Naive thymus-derived CD4-positive, alpha-beta T cell (primary cell): ENCODE measurements around the gene OR2T4. TPM values are rescaled to one million over a fixed set of nuclear protein-coding genes. Genes with fewer than 3 reads are reported as not detected.

ENCODE experiments used
- ATAC-seq: fragments of 150-1000 bp; cut with Tn5 transposase; 2 replicates; pipeline ENCODE4 v1.10.0; 2021; ENCODE audit warnings: mild to moderate bottlenecking, moderate library complexity
- CTCF ChIA-PET: fragments of 350-600 bp; sonication (Branson Sonifier 250); formaldehyde crosslinking; loops from one replicate; lab custom pipeline; 2021; ENCODE audit warnings: antibody characterized with exemption; lab: Charles Lee
- POLR2A ChIA-PET: fragments of 350-600 bp; sonication (Branson Sonifier 250); formaldehyde crosslinking; loops from one replicate; lab custom pipeline; 2021; ENCODE audit warnings: antibody characterized with exemption, inconsistent platforms; lab: Charles Lee
- DNase-seq, 9 donors: peaks; one replicate each; pipeline versions ENCODE4 v3.0.0 to v3.0.0-alpha.2; 2020 to 2022; ENCODE audit warnings: mixed read lengths in 1 of 9
- H3K27ac ChIP-seq: one replicate; pipeline ENCODE4 v1.7.0; 2013; ENCODE audit warnings: mild to moderate bottlenecking, low read depth, low read length, moderate library complexity
- H3K27me3 ChIP-seq, 2 donors: one replicate each; pipeline ENCODE4 v1.7.0; 2013; ENCODE audit warnings: low read length in 2 of 2, mild to moderate bottlenecking in 2 of 2, moderate library complexity in 2 of 2; ENCODE audit not compliant: control insufficient read depth in 2 of 2, insufficient read depth in 2 of 2
- H3K36me3 ChIP-seq, 3 experiments: 1 replicate in 2 of 3; 2 replicates in 1 of 3; pipeline ENCODE4 v1.7.0; 2013; ENCODE audit warnings: low read length in 3 of 3, mild to moderate bottlenecking in 3 of 3, moderate library complexity in 1 of 3; ENCODE audit not compliant: insufficient read depth in 3 of 3, control insufficient read depth in 2 of 3
- H3K4me1 ChIP-seq, 2 donors: one replicate each; pipeline ENCODE4 v1.7.0; 2013; ENCODE audit warnings: low read length in 2 of 2, mild to moderate bottlenecking in 2 of 2, moderate library complexity in 1 of 2; ENCODE audit not compliant: control insufficient read depth in 2 of 2, insufficient read depth in 2 of 2
- H3K4me3 ChIP-seq: 2 replicates; pipeline ENCODE4 v1.7.0; 2013; ENCODE audit warnings: mild to moderate bottlenecking, low read length
- H3K9me3 ChIP-seq, 3 experiments: 1 replicate in 2 of 3; 2 replicates in 1 of 3; pipeline ENCODE4 v1.7.0; 2013; ENCODE audit warnings: low read length in 3 of 3; ENCODE audit not compliant: control insufficient read depth in 2 of 3
- H3K27ac Mint-ChIP-seq, 9 donors: one replicate each; pipeline ENCODE4 v1.8.0; 2020 to 2022; ENCODE audit warnings: mixed read lengths in 9 of 9, mild to moderate bottlenecking in 8 of 9, moderate library complexity in 5 of 9, inconsistent platforms in 2 of 9
- H3K27me3 Mint-ChIP-seq, 5 donors: one replicate each; pipeline ENCODE4 v1.8.0; 2021 to 2022; ENCODE audit warnings: mixed read lengths in 5 of 5, mild to moderate bottlenecking in 1 of 5
- H3K36me3 Mint-ChIP-seq, 5 donors: one replicate each; pipeline ENCODE4 v1.8.0; 2020 to 2022; ENCODE audit warnings: mixed read lengths in 5 of 5, mild to moderate bottlenecking in 3 of 5, inconsistent platforms in 1 of 5
- H3K4me1 Mint-ChIP-seq, 7 donors: one replicate each; pipeline ENCODE4 v1.8.0; 2020 to 2022; ENCODE audit warnings: mixed read lengths in 7 of 7, mild to moderate bottlenecking in 3 of 7, inconsistent platforms in 1 of 7
- H3K4me3 Mint-ChIP-seq, 10 donors: one replicate each; pipeline ENCODE4 v1.8.0; 2020 to 2022; ENCODE audit warnings: mild to moderate bottlenecking in 10 of 10, mixed read lengths in 10 of 10, moderate library complexity in 6 of 10, inconsistent platforms in 2 of 10
- H3K9me3 Mint-ChIP-seq, 11 donors: one replicate each; pipeline ENCODE4 v1.8.0; 2020 to 2022; ENCODE audit warnings: mixed read lengths in 11 of 11, mild to moderate bottlenecking in 4 of 11, inconsistent platforms in 1 of 11, moderate library complexity in 1 of 11
- intact Hi-C, 2 donors: fragments of 100-400 bp; cut with micrococcal nuclease; formaldehyde crosslinking; loops; one replicate each; pipeline ENCODE4 v1.15.1; 2023
- polyA plus RNA-seq, 2 donors: library from polyadenylated mRNA; unstranded; fragments of 300-500 nt; fragmentation: Illumina TruSeq; gene quantifications; one replicate each; pipeline ENCODE4 v1.2.3, GENCODE V29; 2021
- total RNA-seq, 6 experiments: library from RNA in 5 of 6; stranded (reverse) in 5 of 6; gene quantifications; 1 replicate in 5 of 6; 2 replicates in 1 of 6; pipeline ENCODE4 v1.2.3 and lab custom pipeline; 2021 to 2026

The OR2T4 gene
- total and polyA plus RNA-seq, 7 experiments from 2014 or later = not detected

DNA sequence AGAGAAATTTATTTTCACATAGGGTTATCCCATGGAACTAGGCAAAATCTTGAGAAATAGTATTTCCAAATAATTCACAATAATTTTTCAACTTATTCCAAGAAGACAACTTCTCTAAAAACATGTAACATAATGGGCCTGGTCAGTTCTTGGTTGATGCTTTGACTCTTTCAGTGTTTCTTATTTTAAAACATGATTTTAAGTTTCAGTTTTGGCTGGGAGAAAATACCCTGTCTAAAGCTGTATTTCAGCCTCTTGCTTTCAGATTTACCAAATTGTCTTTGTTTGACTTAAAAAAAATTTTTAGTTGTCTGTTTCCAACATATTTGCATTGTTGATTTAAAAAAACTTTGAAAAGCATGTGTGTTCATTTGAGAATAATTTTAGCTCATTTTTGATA, 5.1 kb downstream of the OR2T4 start:
- H3K27me3 Mint-ChIP-seq = peaks cover 0 to 32% (median 14%) of the 10 kb centered on the region in 5 donors
- DNase-seq = no peak
- Histone ChIP-seq H3K4me1 (no peaks in the 10 kb centered on the region), H3K36me3 (no peaks in the 10 kb centered on the region), H3K9me3 (no peaks in the 10 kb centered on the region), H3K27me3 (no peaks in the 10 kb centered on the region), H3K4me3 (no peak overlapping the region), H3K27ac (no peak overlapping the region)
- peaks cover 0 to 7% (median 0%) of the 10 kb centered on the region in 11 donors for H3K9me3 Mint-ChIP-seq
- POLR2A ChIA-PET = no interaction called here
- intact Hi-C loops = no loop called here
- no peak for ATAC-seq
- no peak overlapping the region for H3K27ac Mint-ChIP-seq
- H3K4me1 Mint-ChIP-seq = no peaks in the 10 kb centered on the region
- no peak overlapping the region for H3K4me3 Mint-ChIP-seq
- peaks cover 0 to 3% (median 0%) of the 10 kb centered on the region in 5 donors for H3K36me3 Mint-ChIP-seq
- CTCF ChIA-PET = no interaction called here

- peaks cover 0 to 1% (median 0%) of the 10 kb centered on the region in 11 donors for H3K9me3 Mint-ChIP-seq
- peaks cover 0 to 4% (median 0%) of the 10 kb centered on the region in 5 donors for H3K27me3 Mint-ChIP-seq
- H3K4me3 Mint-ChIP-seq = peak overlapping the region in 2 of 10 donors; percentile 1 to 17
- no peak overlapping the region for H3K27ac ChIP-seq
- no peaks in the 10 kb centered on the region for H3K9me3 ChIP-seq
- H3K4me1 Mint-ChIP-seq = peaks cover 0 to 13% (median 11%) of the 10 kb centered on the region in 7 donors
- H3K36me3 ChIP-seq = no peaks in the 10 kb centered on the region
- POLR2A ChIA-PET = interaction anchor here (0.7 kb wide), 1 partner anchor 110 kb away, joined by 4 read pairs; no protein-coding TSS in a partner anchor
- no peak overlapping the region for H3K4me3 ChIP-seq
- peak in 6 of 9 donors; percentile 1 to 31 (median 20) for DNase-seq
- peak overlapping the region in 7 of 9 donors; percentile 9 to 85 (median 35) for H3K27ac Mint-ChIP-seq
- H3K36me3 Mint-ChIP-seq = no peaks in the 10 kb centered on the region
- CTCF ChIA-PET = interaction anchor here (0.6 kb wide), 1 partner anchor 32 kb away, joined by 3 read pairs; no protein-coding TSS in a partner anchor
- H3K27me3 ChIP-seq = no peaks in the 10 kb centered on the region
- intact Hi-C loops = no loop called here
- peaks cover 0 to 8% of the 10 kb centered on the region in 2 donors for H3K4me1 ChIP-seq
- no peak for ATAC-seq
Observed at GRCh38 chr1:248372394-248372793, 10.9 kb downstream of the OR2T4 start.

DNA sequence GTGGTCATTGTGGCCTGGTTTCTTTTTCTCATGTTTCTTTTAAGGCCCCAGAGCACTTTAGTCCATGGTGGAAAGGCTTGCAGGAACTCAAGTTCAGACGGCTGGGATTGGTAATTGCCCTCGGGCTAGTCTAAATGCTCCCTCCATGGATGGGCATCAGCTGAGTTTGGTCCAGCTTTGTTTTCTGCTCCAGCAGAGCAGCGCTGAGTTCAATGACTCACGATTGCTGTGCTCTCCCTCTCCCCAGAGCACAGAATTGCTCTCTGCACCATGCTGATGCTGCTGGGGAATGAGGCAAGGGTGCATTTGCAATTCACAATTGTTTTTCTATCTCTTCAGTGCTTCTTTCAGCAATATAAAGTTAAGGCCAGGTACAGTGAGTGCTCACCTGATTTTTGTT, 12.3 kb downstream of the OR2T4 start:
- H3K4me3 ChIP-seq = no peak overlapping the region
- POLR2A ChIA-PET = no interaction called here
- Mint-ChIP-seq H3K4me3 (no peak overlapping the region), H3K27me3 (peaks cover 0 to 4% (median 0%) of the 10 kb centered on the region in 5 donors), H3K27ac (peak overlapping the region in 2 of 9 donors; percentile 22 to 29), H3K9me3 (peaks cover 0 to 1% (median 0%) of the 10 kb centered on the region in 11 donors), H3K4me1 (peaks cover 0 to 13% (median 11%) of the 10 kb centered on the region in 7 donors), H3K36me3 (no peaks in the 10 kb centered on the region)
- no peak overlapping the region for H3K27ac ChIP-seq
- ATAC-seq (no peak), DNase-seq (no peak)
- no peaks in the 10 kb centered on the region for H3K27me3 ChIP-seq
- CTCF ChIA-PET = no interaction called here
- intact Hi-C loops = no loop called here
- H3K4me1 ChIP-seq = peaks cover 0 to 8% of the 10 kb centered on the region in 2 donors
- H3K9me3 ChIP-seq = no peaks in the 10 kb centered on the region
- H3K36me3 ChIP-seq = no peaks in the 10 kb centered on the region

GRCh38 chr1:248375446-248375845, 14.0 kb downstream of the OR2T4 start, which contains the start of gene OR2T6:
Gene OR2T6 (plus strand): TSS chr1:248375746. CDS start chr1:248387609, 11,863 bp downstream.
- ChIA-PET CTCF (no interaction called here), POLR2A (no interaction called here)
- Histone ChIP-seq H3K36me3 (no peaks in the 10 kb centered on the region), H3K4me3 (no peak within 1 kb of the TSS), H3K4me1 (peaks cover 0 to 8% of the 10 kb centered on the region in 2 donors), H3K27ac (no peak within 1 kb of the TSS), H3K27me3 (no peaks in the 10 kb centered on the region), H3K9me3 (no peaks in the 10 kb centered on the region)
- Mint-ChIP-seq H3K27ac (no peak within 1 kb of the TSS), H3K4me1 (peaks cover 0 to 13% (median 11%) of the 10 kb centered on the region in 7 donors), H3K36me3 (no peaks in the 10 kb centered on the region), H3K27me3 (no peaks in the 10 kb centered on the region), H3K9me3 (peaks cover 0 to 1% (median 0%) of the 10 kb centered on the region in 11 donors), H3K4me3 (no peak within 1 kb of the TSS)
- DNase-seq (no peak), ATAC-seq (no peak)
- intact Hi-C loops = no loop called here

DNA sequence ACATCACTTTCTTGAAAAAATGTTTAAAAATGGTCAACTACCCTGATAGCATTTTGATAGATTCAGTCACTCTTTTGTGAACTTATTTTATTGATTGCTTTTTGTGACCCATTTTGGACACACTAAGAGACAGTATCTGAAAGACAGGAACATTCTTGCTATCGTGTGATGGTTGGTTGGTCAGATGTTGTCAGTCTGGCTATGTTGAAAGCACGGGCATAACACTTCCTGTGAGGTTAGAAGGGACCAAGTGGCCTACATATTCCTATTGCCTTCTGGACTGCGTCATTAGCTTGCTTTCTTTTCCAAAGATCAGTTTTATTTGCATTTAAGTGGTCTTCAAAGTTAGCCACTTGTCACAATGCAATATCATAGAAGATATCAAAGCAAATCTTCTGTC, 15.5 kb downstream of the OR2T4 start:
- Histone ChIP-seq H3K4me3 (no peak overlapping the region), H3K27ac (no peak overlapping the region), H3K4me1 (peaks cover 0 to 8% of the 10 kb centered on the region in 2 donors), H3K9me3 (no peaks in the 10 kb centered on the region), H3K36me3 (no peaks in the 10 kb centered on the region), H3K27me3 (no peaks in the 10 kb centered on the region)
- DNase-seq (no peak), ATAC-seq (no peak)
- intact Hi-C loops = no loop called here
- Mint-ChIP-seq H3K27me3 (peaks cover 0 to 3% (median 0%) of the 10 kb centered on the region in 5 donors), H3K9me3 (peaks cover 0 to 1% (median 0%) of the 10 kb centered on the region in 11 donors), H3K4me3 (no peak overlapping the region), H3K36me3 (no peaks in the 10 kb centered on the region), H3K27ac (no peak overlapping the region), H3K4me1 (peaks cover 0 to 11% (median 9%) of the 10 kb centered on the region in 7 donors)
- ChIA-PET CTCF (no interaction called here), POLR2A (no interaction called here)

DNA sequence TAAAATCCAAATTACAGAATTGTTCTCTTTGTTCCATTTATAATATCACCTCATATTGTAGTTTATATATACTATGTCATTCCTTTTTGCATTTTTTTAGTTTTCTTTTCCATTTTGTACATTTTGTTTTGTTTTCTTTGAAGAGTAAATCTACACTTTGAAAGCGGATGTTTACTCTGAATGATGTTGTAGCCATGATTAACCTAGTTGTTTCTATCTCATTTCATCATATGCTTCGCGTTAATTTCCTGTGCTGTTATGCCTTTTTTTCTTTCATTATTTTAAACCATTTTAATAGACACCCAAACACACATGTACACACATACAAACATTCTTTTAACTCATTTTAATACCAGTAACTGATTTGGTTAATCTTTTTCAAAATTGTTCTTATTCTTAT, 19.4 kb downstream of the OR2T4 start:
- ATAC-seq = no peak
- H3K27me3 ChIP-seq = no peaks in the 10 kb centered on the region
- no peak for DNase-seq
- Mint-ChIP-seq H3K27me3 (peaks cover 0 to 11% (median 4%) of the 10 kb centered on the region in 5 donors), H3K4me3 (no peak overlapping the region), H3K27ac (no peak overlapping the region), H3K9me3 (no peaks in the 10 kb centered on the region), H3K36me3 (no peaks in the 10 kb centered on the region), H3K4me1 (no peaks in the 10 kb centered on the region)
- H3K36me3 ChIP-seq = no peaks in the 10 kb centered on the region
- H3K4me3 ChIP-seq = no peak overlapping the region
- ChIA-PET POLR2A (no interaction called here), CTCF (no interaction called here)
- intact Hi-C loops = no loop called here
- H3K4me1 ChIP-seq = no peaks in the 10 kb centered on the region
- H3K27ac ChIP-seq = no peak overlapping the region
- H3K9me3 ChIP-seq = no peaks in the 10 kb centered on the region

GRCh38 chr1:248388426-248388825, 27.0 kb downstream of the OR2T4 start:
- no peak overlapping the region for H3K4me3 Mint-ChIP-seq
- H3K4me1 Mint-ChIP-seq = no peaks in the 10 kb centered on the region
- no peaks in the 10 kb centered on the region for H3K9me3 ChIP-seq
- no peak for DNase-seq
- no peaks in the 10 kb centered on the region for H3K4me1 ChIP-seq
- no peaks in the 10 kb centered on the region for H3K27me3 ChIP-seq
- H3K4me3 ChIP-seq = no peak overlapping the region
- H3K9me3 Mint-ChIP-seq = peaks cover 0 to 5% (median 0%) of the 10 kb centered on the region in 11 donors
- no peak for ATAC-seq
- no peaks in the 10 kb centered on the region for H3K36me3 Mint-ChIP-seq
- peaks cover 0 to 28% (median 6%) of the 10 kb centered on the region in 5 donors for H3K27me3 Mint-ChIP-seq
- POLR2A ChIA-PET = no interaction called here
- intact Hi-C loops = no loop called here
- no peak overlapping the region for H3K27ac Mint-ChIP-seq
- no peak overlapping the region for H3K27ac ChIP-seq
- no peaks in the 10 kb centered on the region for H3K36me3 ChIP-seq
- CTCF ChIA-PET = no interaction called here
